Activated CD4-positive, alpha-beta T cell treated with anti-CD3 and anti-CD28 coated beads, Interleukin-2, amount 10 ng/mL, durations not matched to agents 7 days and 5 days (primary cell): ENCODE measurements around the gene SENP5. TPM values are rescaled to one million over a fixed set of nuclear protein-coding genes. Genes with fewer than 3 reads are reported as not detected.

Experiments used
- total RNA-seq, 2 experiments: library from RNA; stranded (reverse); gene quantifications; one replicate each; pipeline ENCODE4 v1.2.3, GENCODE V29; 2021

The SENP5 gene
- total RNA-seq, 2 experiments from 2014 or later: 31.1 to 32.4 TPM

Other genes with a start within 250 kb of the SENP5 start
- 10 to 100 TPM; 36.6 to 40.6 TPM for gene NRROS, start 228.2 kb upstream of the SENP5 start, total RNA-seq
- 1 to 10 TPM; 5.3 to 6.0 TPM for gene CEP19, start 155.7 kb upstream of the SENP5 start, total RNA-seq
- 10 to 100 TPM; 40.9 to 45.4 TPM for gene PIGX, start 155.5 kb upstream of the SENP5 start, total RNA-seq
- gene PAK2, start 128.1 kb upstream of the SENP5 start, total RNA-seq: 10 to 100 TPM; 88.6 to 98.5 TPM
- gene NCBP2, start 74.6 kb downstream of the SENP5 start, total RNA-seq: 10 to 100 TPM; 53.4 to 57.1 TPM
- gene PIGZ, start 100.9 kb downstream of the SENP5 start, total RNA-seq: 1 to 10 TPM; 2.6 to 2.7 TPM
- gene MELTF, start 161.9 kb downstream of the SENP5 start, total RNA-seq: 1 to 10 TPM; 4.8 to 6.4 TPM